ENCODE measurements around the gene ATG16L2.
"Not testable (repeated sequence)": the region's sequence is repeated elsewhere in the genome, so short reads cannot be mapped to it uniquely, and the experiment has no call there.

Gene ATG16L2

GRCh38 chr11:72780296-72781062, 33.7 kb upstream of the ATG16L2 start:
- no peak for DNase-seq

- no peak for DNase-seq
These were observed 33.2 kb upstream of the ATG16L2 start for GRCh38 chr11:72781063-72781312.

- no peak for DNase-seq
These were observed 32.7 kb upstream of the ATG16L2 start for GRCh38 chr11:72781313-72782080.

- no peak for DNase-seq
These were observed 31.9 kb upstream of the ATG16L2 start for GRCh38 chr11:72782081-72782920.

- no peak for DNase-seq
These were observed 30.9 kb upstream of the ATG16L2 start for GRCh38 chr11:72783144-72783905.

GRCh38 chr11:72784662-72785061, 29.5 kb upstream of the ATG16L2 start:
- DNase-seq = no peak

- no peak for DNase-seq
These were observed 27.7 kb upstream of the ATG16L2 start for GRCh38 chr11:72786305-72787215.

- DNase-seq = no peak
These were observed 26.8 kb upstream of the ATG16L2 start for GRCh38 chr11:72787216-72788104.

- no peak for DNase-seq
These were observed 26.0 kb upstream of the ATG16L2 start for GRCh38 chr11:72788241-72788640.

- DNase-seq = peak; percentile 67
These were observed 24.6 kb upstream of the ATG16L2 start for GRCh38 chr11:72789493-72790131.

GRCh38 chr11:72791228-72791627, 23.0 kb upstream of the ATG16L2 start:
- not testable (repeated sequence) for DNase-seq

GRCh38 chr11:72792437-72793021, 21.7 kb upstream of the ATG16L2 start:
- no peak for DNase-seq

GRCh38 chr11:72793076-72793424, 21.2 kb upstream of the ATG16L2 start:
- no peak for DNase-seq

GRCh38 chr11:72793425-72794367, 20.5 kb upstream of the ATG16L2 start, which contains the start of gene STARD10:
TSS of gene STARD10 (minus strand) at chr11:72794047. CDS start at chr11:72781181, 12,866 bp downstream.
- peak; percentile 96 for DNase-seq

GRCh38 chr11:72798361-72798760, 15.8 kb upstream of the ATG16L2 start:
- no peak for DNase-seq

GRCh38 chr11:72799441-72799840, 14.8 kb upstream of the ATG16L2 start:
- DNase-seq = no peak

- no peak for DNase-seq
These were observed 11.4 kb upstream of the ATG16L2 start for GRCh38 chr11:72802822-72803221.

- DNase-seq = no peak
These were observed 9.0 kb upstream of the ATG16L2 start for GRCh38 chr11:72805216-72805615.

GRCh38 chr11:72806378-72806777, 7.8 kb upstream of the ATG16L2 start:
- not testable (repeated sequence) for DNase-seq
